ENCODE data around the gene PLA2G2E. TPM values are rescaled to one million over a fixed set of nuclear protein-coding genes. Genes with fewer than 3 reads are reported as not detected.
A peak's percentile ranks its signal among the peaks of the same experiment; 100 is the strongest.
"Not testable (repeated sequence)": the region's sequence is repeated elsewhere in the genome, so short reads cannot be mapped to it uniquely, and the experiment has no call there.

PLA2G2E gene
- total RNA-seq, 1 donor from 2014 or later = not detected

GRCh38 chr1:19882111-19883071 lies 41.0 kb downstream of the PLA2G2E start, which contains the start of gene OTUD3:
OTUD3 (plus strand) TSS chr1:19882395; CDS start chr1:19882514, 119 bp downstream.
- DNase-seq = peak; percentile 95

GRCh38 chr1:19880841-19881240 lies 42.6 kb downstream of the PLA2G2E start:
- not testable (repeated sequence) for DNase-seq

- DNase-seq = no peak
These were observed 43.8 kb downstream of the PLA2G2E start for GRCh38 chr1:19879661-19880060.

- no peak for DNase-seq
These were observed 44.2 kb downstream of the PLA2G2E start for GRCh38 chr1:19879227-19879626.

- DNase-seq = no peak
These were observed 44.8 kb downstream of the PLA2G2E start for GRCh38 chr1:19878637-19878985.

- no peak for DNase-seq
These were observed 45.4 kb downstream of the PLA2G2E start for GRCh38 chr1:19877821-19878636.

- DNase-seq = no peak
These were observed 46.2 kb downstream of the PLA2G2E start for GRCh38 chr1:19877181-19877750.

GRCh38 chr1:19872190-19872589 lies 51.2 kb downstream of the PLA2G2E start:
- no peak for DNase-seq

Other genes starting within 250 kb of the PLA2G2E start
- 6.1 TPM for gene TMCO4, start 123.7 kb downstream of the PLA2G2E start, total RNA-seq
- gene RNF186, start 108.3 kb downstream of the PLA2G2E start, total RNA-seq = not detected
- gene OTUD3, start 41.2 kb downstream of the PLA2G2E start, total RNA-seq = 11.5 TPM
- gene PLA2G2A, start 56.0 kb upstream of the PLA2G2E start, total RNA-seq = 4.8 TPM
- not detected for gene PLA2G5, start 146.6 kb upstream of the PLA2G2E start, total RNA-seq
- gene PLA2G2D, start 195.9 kb upstream of the PLA2G2E start, total RNA-seq = not detected
- 3.0 TPM for gene PLA2G2F, start 215.7 kb upstream of the PLA2G2E start, total RNA-seq

All from skin of body (tissue), 2 donors.